Subcutaneous abdominal adipose tissue (tissue), 5 donors: ENCODE measurements around the gene ABI3BP.

Experiments
- H3K27ac ChIP-seq: one replicate; pipeline ENCODE4 v1.7.0; 2013; ENCODE audit warnings: low read depth, mild to moderate bottlenecking, inconsistent platforms, low read length, moderate library complexity
- H3K27me3 ChIP-seq, 5 donors: one replicate each; pipeline ENCODE4 v1.7.0; 2013; ENCODE audit warnings: low read length in 5 of 5, inconsistent platforms in 1 of 5; ENCODE audit not compliant: control insufficient read depth in 5 of 5, insufficient read depth in 4 of 5
- H3K36me3 ChIP-seq, 5 donors: one replicate each; pipeline ENCODE4 v1.7.0; 2013; ENCODE audit warnings: low read length in 5 of 5; ENCODE audit not compliant: control insufficient read depth in 5 of 5, insufficient read depth in 5 of 5
- H3K4me1 ChIP-seq, 5 donors: one replicate each; pipeline ENCODE4 v1.7.0; 2013; ENCODE audit warnings: low read length in 5 of 5, mild to moderate bottlenecking in 3 of 5, moderate library complexity in 1 of 5; ENCODE audit not compliant: control insufficient read depth in 5 of 5, insufficient read depth in 5 of 5
- H3K4me3 ChIP-seq, 5 donors: one replicate each; pipeline ENCODE4 v1.7.0; 2013; ENCODE audit warnings: low read length in 5 of 5, low read depth in 1 of 5
- H3K9ac ChIP-seq, 5 donors: one replicate each; pipeline ENCODE4 v1.7.0; 2013; ENCODE audit warnings: low read length in 5 of 5, mild to moderate bottlenecking in 4 of 5, moderate library complexity in 3 of 5
- H3K9me3 ChIP-seq, 5 donors: one replicate each; pipeline ENCODE4 v1.7.0; 2013; ENCODE audit warnings: low read length in 5 of 5; ENCODE audit not compliant: control insufficient read depth in 5 of 5
- donor health status: healthy.
- donor health status: healthy.
- donor health status: healthy.
- donor health status: healthy.
- donor health status: healthy.

The ABI3BP gene

DNA sequence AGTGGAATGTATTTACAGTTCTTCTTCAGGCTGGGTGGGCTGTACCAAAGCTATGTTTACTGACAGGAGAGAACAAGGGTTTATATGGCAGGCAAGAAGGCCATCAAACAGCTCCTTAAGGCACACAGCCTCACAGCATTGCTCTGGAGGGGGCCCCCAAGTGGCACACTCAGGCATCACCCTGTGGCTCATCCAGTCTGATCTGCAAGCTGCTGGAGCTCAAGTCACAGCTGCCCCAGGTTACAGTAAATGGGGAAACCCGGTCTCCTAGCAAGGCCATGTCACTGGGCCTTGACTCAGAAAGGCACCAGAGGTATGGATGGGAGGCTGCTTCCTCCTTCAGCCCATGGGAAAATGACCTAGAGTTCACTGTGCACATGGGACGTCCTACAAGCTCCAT lies 216.5 kb downstream of the ABI3BP start:
- Histone ChIP-seq H3K36me3 (peaks cover 3 to 16% (median 6%) of the 10 kb centered on the region in 5 donors), H3K4me3 (no peak overlapping the region), H3K9ac (no peak overlapping the region), H3K27me3 (no peaks in the 10 kb centered on the region), H3K9me3 (no peaks in the 10 kb centered on the region), H3K4me1 (no peaks in the 10 kb centered on the region), H3K27ac (no peak overlapping the region)

DNA sequence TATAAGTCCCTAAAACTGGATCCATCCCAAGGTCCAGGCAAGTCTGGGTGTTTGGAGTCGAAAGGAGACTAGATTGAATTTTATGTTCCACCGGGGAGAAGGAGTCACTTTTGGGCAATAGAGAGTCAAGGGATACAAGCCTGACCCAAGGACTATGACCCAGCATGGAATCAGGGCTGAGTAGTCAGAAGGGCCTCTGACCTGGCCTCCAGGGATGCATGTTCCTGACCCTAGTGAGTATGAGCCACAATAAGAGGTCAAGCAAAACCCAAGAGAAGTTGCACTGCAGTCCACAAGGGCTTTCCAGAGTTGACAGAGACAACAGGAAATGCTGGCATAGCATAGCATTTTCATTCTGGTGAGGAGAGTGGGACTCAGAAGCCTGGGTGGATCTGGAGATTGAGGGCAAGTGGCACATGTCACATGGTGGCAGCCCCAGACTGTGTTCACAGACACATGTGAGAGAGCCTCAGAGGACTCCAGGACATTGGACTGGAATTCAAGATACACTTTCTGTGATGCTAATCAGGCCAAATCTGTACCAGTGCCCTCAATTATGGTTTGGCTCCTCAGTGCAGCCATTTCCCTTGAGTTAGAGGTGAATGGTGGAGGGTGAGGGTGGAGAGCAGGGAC lies 217.0 kb downstream of the ABI3BP start:
- no peak overlapping the region for H3K27ac ChIP-seq
- no peaks in the 10 kb centered on the region for H3K9me3 ChIP-seq
- no peaks in the 10 kb centered on the region for H3K4me1 ChIP-seq
- H3K9ac ChIP-seq: no peak overlapping the region
- H3K27me3 ChIP-seq: no peaks in the 10 kb centered on the region
- H3K4me3 ChIP-seq: no peak overlapping the region
- H3K36me3 ChIP-seq: peaks cover 3 to 16% (median 5%) of the 10 kb centered on the region in 5 donors

DNA sequence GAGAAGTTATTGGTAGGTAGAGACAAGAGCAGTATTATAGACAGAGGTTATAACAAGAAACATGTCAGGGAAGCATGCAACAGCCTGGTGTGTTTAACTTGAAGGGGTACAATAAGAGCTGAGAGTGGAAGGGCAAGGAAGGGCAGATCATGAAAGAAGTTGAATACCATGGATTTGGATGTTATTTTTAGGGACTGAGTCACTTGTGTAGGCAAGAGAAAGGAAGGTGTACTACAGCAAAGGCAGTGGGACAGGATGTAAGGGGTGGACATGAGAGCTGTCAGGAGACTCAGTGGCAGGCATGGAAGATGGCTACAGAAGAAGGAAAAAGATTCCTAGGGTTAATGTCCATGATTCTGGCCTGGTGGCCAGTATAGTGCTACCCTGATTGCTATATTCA lies 217.6 kb downstream of the ABI3BP start:
- H3K27ac ChIP-seq: no peak overlapping the region
- H3K27me3 ChIP-seq: no peaks in the 10 kb centered on the region
- H3K36me3 ChIP-seq: peaks cover 3 to 16% (median 5%) of the 10 kb centered on the region in 5 donors
- no peaks in the 10 kb centered on the region for H3K4me1 ChIP-seq
- no peaks in the 10 kb centered on the region for H3K9me3 ChIP-seq
- no peak overlapping the region for H3K9ac ChIP-seq
- H3K4me3 ChIP-seq: no peak overlapping the region

DNA sequence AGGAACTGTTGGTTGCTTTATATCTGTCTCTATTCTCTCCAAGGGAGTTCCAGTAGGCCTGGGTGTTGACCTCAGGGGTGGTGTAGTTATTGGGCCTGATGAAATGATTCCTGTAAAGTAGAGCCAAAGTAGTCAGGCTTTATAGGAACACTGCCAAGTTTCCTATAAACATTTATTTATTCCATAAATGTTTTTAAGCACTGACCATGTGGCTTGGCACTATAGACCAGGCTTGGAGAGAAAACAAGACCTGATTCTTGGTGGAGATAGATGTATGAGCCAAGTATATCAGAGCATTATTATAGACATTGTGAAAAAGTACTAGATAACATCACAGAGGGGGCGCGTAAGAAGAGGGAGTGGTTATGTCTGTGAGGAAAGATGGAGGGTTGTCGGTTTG lies 218.0 kb downstream of the ABI3BP start:
- H3K27ac ChIP-seq: no peak overlapping the region
- H3K4me3 ChIP-seq: no peak overlapping the region
- peaks cover 3 to 16% (median 5%) of the 10 kb centered on the region in 5 donors for H3K36me3 ChIP-seq
- H3K27me3 ChIP-seq: no peaks in the 10 kb centered on the region
- H3K4me1 ChIP-seq: no peaks in the 10 kb centered on the region
- H3K9me3 ChIP-seq: no peaks in the 10 kb centered on the region
- H3K9ac ChIP-seq: no peak overlapping the region

DNA sequence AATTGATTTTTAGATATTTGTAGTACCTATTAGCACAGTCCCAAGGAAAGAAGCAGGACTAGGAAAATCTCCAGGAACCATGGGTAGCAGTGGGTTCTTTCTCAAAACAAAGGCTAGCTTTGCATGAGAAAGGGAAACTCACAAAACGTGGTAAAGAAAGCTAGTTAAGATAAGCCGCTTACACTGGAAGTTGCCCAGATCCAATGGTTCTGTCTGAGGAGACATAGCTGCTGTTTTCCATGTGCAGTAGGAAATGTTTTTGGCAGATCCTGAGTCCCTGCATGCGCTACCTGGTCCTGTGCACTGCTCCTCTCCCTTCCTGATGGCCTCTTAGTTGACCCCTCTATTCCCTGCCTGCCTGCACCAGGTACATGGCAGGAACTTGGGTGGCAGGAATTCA lies 223.5 kb downstream of the ABI3BP start:
- Histone ChIP-seq H3K4me1 (no peaks in the 10 kb centered on the region), H3K9ac (no peak overlapping the region), H3K27me3 (no peaks in the 10 kb centered on the region), H3K27ac (no peak overlapping the region), H3K4me3 (no peak overlapping the region), H3K36me3 (peaks cover 0 to 5% (median 0%) of the 10 kb centered on the region in 5 donors), H3K9me3 (no peaks in the 10 kb centered on the region)

DNA sequence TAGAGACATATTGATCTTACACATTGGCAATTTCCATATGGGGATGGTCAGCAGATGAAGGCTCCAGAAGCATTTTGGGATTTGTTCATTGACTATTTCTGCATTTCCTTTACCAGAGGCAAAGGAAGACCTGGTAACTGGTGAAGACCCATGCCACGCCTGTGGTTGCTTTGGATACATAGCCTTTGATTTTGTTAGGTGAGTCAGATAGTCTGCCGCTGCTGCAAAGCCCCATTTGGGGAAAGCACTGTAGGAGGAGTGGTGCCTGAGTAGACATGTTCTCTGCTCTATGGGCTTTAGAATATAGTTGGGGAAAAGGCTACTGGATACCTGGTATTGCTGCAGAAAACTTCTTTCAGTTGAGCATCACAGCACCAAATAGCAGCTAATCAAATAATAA lies 227.2 kb downstream of the ABI3BP start:
- peaks cover 0 to 3% (median 0%) of the 10 kb centered on the region in 5 donors for H3K4me1 ChIP-seq
- no peak overlapping the region for H3K9ac ChIP-seq
- H3K4me3 ChIP-seq: no peak overlapping the region
- H3K9me3 ChIP-seq: no peaks in the 10 kb centered on the region
- peaks cover 0 to 5% (median 0%) of the 10 kb centered on the region in 5 donors for H3K36me3 ChIP-seq
- H3K27me3 ChIP-seq: no peaks in the 10 kb centered on the region
- H3K27ac ChIP-seq: no peak overlapping the region

DNA sequence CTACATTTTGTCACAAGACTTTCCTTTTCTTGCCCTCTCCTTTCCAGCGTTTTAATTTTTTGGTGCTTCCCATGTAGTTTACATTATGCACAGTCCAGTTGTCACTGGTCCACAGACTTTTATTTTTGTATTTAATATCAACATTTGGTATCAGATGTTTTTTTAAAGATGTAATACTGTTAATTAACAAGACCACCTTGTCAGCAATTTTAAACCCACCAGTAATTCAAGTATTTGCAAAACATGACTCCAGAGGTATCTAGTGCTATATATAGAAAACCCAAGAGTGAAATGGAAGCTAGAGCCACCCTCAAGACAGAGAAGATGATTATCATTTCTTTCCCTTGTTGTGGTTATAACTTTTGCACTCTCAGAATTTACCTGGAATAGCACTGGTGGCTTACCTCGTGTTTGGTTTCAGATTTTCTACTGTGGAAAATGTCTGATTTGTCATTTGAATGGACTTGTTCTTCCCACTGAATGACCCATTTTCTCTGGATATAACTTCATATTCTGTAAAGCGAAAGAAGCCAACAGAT lies 227.7 kb downstream of the ABI3BP start:
- Histone ChIP-seq H3K36me3 (peaks cover 0 to 5% (median 0%) of the 10 kb centered on the region in 5 donors), H3K27me3 (no peaks in the 10 kb centered on the region)

DNA sequence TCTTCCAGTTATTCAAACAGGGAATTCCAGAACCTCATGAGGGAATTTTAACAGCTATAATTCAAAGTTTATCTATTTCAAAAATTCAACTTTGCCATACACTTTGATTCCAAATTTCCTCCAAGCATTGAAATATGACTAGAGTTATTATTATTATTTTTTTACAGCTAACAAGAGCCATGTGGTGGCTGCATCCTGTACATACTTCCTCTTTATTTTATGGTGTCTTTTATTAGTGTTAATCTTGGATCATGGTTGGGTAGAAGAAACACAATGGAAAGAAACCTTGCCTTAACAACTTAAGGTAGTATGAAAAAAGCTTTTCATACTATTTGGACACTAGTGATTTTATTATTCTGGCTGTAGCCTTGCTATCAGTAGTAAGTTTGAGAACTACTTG lies 231.3 kb downstream of the ABI3BP start:
- H3K36me3 ChIP-seq: peaks cover 0 to 10% (median 0%) of the 10 kb centered on the region in 5 donors
- no peak overlapping the region for H3K4me3 ChIP-seq
- H3K9me3 ChIP-seq: no peaks in the 10 kb centered on the region
- H3K4me1 ChIP-seq: peaks cover 0 to 3% (median 0%) of the 10 kb centered on the region in 5 donors
- H3K27ac ChIP-seq: no peak overlapping the region
- no peak overlapping the region for H3K9ac ChIP-seq
- H3K27me3 ChIP-seq: no peaks in the 10 kb centered on the region

More for the DNA sequence above, 227.7 kb downstream of the ABI3BP start:
- H3K9me3 ChIP-seq: no peaks in the 10 kb centered on the region
- no peak overlapping the region for H3K4me3 ChIP-seq
- H3K4me1 ChIP-seq: peaks cover 0 to 3% (median 0%) of the 10 kb centered on the region in 5 donors
- H3K9ac ChIP-seq: no peak overlapping the region
- no peak overlapping the region for H3K27ac ChIP-seq

DNA sequence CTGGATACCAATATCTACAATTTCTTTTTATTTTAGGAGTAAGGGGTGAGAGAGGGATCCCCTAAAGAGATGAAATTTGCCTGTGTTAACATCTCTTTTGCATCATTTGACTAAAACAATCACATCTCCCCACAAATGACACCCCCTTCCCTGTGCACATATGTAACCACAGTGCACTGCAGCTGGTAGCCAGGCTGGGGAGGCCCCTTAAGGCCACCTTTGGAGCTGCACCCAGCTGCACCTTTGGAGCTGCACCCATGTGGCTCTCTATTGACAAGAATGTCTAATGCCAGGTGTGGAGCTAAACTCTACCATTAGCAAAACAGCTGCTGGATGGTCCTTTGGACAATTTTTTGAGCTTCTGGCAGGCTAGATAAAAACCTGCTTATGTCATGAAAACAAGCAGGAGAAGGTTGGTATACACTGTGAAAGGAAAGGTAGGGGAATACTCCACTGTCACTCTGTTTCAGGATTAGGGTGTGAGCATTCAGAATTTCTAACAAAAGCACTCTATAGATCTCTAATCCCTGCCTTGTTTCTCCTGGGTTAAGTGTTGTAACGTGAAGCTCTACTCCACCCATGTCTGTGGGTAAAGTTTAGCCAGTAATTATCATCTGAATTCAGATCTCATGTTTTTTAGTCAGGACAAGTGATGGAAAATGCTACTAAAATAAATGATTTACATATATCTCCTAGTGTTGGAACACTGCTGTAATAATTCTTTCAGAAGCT lies 231.8 kb downstream of the ABI3BP start:
- Histone ChIP-seq H3K27ac (no peak overlapping the region), H3K9me3 (no peaks in the 10 kb centered on the region), H3K9ac (no peak overlapping the region), H3K36me3 (peaks cover 0 to 7% (median 0%) of the 10 kb centered on the region in 5 donors), H3K27me3 (no peaks in the 10 kb centered on the region), H3K4me3 (no peak overlapping the region), H3K4me1 (peaks cover 0 to 7% (median 2%) of the 10 kb centered on the region in 5 donors)

DNA sequence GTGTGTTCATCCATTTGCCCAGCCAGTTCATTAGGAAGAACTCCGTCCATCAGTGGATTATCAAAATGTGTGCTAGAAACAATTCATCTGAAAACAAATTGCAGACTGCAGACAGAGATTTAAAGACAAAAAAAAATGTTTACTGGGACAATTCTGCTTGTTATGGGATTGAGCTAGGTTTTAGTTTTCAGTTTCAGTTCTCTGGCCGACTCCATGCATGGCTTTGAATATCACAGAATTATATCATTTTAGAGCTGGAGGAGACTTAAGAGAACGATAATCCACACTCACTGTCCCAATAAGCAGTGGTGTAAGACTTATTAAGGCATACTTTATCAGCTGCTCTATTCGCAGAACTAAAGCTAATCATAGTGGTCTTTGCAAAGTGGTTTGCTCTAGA lies 232.8 kb downstream of the ABI3BP start:
- H3K9ac ChIP-seq: no peak overlapping the region

More for the DNA sequence above, 232.8 kb downstream of the ABI3BP start:
- H3K4me1 ChIP-seq: peaks cover 0 to 11% (median 5%) of the 10 kb centered on the region in 5 donors
- no peaks in the 10 kb centered on the region for H3K9me3 ChIP-seq
- no peak overlapping the region for H3K4me3 ChIP-seq
- H3K27ac ChIP-seq: no peak overlapping the region
- no peaks in the 10 kb centered on the region for H3K27me3 ChIP-seq
- H3K36me3 ChIP-seq: peaks cover 0 to 5% (median 0%) of the 10 kb centered on the region in 5 donors
